GM04504 (cell line): Measurements from ENCODE around the gene COASY.
"Not testable (repeated sequence)": the region's sequence is repeated elsewhere in the genome, so short reads cannot be mapped to it uniquely, and the experiment has no call there.

Source experiments
- DNase-seq: peaks from one replicate; pipeline ENCODE4 v3.0.0-alpha.2; 2012; ENCODE audit warnings: low read depth

The COASY gene

DNA sequence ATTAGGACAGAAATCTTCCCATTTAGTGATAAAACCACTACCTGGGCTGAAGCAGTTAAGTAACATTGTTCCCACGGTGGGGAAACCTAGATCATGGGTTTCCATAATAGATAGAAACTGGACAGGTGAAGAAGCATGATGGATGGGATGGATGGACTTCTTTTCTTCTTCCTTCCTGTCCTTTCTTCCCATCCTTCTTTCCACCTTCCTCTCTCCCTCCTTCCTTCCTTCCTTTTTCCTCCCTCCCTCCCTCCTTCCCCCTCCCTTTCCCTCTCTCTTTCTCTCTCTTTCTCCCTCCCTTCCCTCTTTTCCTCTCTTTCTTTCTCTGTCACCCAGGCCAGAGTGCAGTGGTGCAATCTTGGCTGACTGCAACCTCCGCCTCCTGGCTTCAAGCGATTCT lies 12.5 kb downstream of the COASY start:
- no peak for DNase-seq

DNA sequence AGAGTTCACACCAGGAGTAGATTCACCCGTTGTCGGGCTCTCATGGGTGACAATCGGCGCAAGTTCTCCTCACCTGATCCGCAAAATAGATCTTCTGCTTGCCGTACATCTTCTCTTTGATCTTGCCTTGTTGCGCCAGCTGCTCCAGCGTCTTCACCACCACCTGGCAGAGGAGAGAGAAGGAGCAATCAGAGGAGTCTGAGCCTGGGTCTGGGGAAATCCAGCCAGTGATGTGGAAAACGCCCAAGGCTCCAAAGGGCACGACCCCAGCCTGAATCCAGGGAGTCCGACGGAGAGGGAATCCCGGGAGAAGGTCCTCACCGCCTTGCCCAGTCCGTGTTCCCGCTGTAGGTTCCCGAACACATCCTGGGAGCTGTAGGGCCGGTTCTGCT lies 15.2 kb downstream of the COASY start:
- DNase-seq: no peak

GRCh38 chr17:42577532-42578281 lies 15.8 kb downstream of the COASY start, which contains the start of gene PSMC3IP:
Gene PSMC3IP, minus strand, starts transcription at chr17:42577729. Its CDS starts 43 bp downstream, at chr17:42577686.
- peak; percentile 90 for DNase-seq

GRCh38 chr17:42578282-42578869 lies 16.4 kb downstream of the COASY start:
- DNase-seq: no peak

DNA sequence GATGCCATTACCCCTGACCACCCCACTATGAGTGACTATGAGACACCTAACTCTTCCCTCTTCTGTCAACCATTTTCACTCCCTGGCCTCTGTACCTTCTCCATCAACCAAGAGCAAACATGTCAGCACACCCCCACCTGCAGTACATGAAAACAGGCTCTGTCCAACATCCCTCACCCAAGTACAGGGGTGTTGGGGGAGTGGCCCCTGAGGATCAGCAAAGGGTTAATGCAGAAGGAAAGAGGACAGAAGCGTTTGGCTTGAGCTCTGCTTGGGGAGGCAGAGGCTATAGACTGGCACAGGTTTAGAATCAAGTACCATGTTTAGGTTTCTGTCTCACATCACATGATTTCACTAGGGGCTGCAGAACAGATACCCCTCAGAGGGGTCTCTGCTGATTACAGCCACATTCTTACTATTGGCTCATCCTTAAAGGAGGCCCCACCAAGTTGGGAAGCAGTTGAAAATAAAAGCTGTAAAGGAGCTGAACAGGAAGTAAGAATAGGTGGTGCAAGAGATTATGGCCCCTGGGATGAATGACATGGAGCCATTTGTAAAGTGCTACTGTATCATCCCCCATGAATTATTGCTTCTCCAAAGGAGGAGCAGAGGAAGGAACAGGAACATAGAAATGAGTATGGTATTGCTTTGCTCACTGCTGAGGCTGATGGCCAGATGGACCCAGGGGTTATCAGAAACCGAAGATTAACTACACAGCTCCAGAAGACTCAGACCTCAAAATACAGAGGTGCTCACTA lies 18.0 kb downstream of the COASY start:
- no peak for DNase-seq

DNA sequence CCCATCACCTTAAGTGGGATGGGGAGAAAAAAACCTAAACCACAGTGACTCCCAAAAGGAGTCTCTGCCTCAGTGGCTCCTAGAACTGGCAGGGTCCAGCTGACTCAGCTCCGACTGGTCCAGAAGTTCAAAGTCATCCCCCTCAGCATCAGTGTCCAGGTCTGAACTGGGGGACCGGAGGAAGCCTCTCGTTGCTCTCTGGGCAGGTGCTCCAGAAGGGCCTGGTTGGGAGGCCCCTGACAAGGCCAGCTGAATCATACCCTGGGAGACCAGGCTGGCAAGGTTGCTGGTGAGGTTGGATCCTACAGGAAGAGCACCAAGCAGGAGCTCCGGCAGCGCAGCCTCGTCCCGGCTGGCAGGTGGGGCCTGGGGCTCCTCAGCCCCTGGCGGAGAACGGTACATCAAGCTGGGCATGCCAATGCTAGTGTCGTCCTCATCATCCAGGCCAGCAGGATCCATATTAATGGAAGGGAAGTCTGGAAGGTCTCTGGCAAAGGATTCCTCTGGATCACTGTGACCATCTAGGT lies 19.9 kb downstream of the COASY start:
- no peak for DNase-seq

- no peak for DNase-seq
These were observed 22.9 kb downstream of the COASY start for GRCh38 chr17:42584880-42585279.

- DNase-seq: no peak
These were observed 23.4 kb downstream of the COASY start for GRCh38 chr17:42585353-42585752.

DNA sequence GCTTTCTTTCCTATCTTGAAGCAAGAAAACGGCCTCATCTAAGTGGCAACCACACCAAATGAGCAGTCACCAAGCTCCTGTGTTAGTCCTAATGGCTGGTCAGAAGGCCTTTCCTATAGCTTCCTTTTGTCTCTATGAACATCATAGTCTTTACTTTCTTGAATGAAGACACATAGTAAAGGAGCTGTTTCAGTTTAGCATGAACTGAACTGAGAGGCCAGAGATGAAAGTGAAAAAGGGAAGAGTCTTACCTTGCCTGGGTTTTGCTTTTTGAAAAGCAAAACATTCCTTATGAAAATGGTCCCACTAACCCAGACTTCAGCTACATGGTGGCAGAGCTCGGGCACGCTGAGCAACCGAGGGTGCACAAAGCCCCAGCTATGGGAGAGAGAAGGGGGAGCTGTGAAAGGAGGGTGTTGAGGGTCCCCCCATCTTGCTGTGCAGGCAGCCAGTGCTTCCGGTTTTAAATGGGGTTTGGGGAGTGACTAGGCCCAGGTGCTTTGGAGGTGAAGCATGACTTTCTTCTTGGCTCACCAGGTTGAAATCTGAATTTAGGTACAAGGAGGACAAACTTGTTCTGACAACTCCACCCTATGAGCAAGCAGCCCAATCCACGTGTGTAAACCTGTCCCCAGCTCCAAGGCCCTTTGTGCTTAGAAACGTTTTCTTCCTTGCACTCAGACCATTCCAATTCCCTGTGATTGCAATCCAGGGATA lies 24.7 kb downstream of the COASY start:
- no peak for DNase-seq

- DNase-seq: no peak
These were observed 28.9 kb downstream of the COASY start for GRCh38 chr17:42590886-42591285.

DNA sequence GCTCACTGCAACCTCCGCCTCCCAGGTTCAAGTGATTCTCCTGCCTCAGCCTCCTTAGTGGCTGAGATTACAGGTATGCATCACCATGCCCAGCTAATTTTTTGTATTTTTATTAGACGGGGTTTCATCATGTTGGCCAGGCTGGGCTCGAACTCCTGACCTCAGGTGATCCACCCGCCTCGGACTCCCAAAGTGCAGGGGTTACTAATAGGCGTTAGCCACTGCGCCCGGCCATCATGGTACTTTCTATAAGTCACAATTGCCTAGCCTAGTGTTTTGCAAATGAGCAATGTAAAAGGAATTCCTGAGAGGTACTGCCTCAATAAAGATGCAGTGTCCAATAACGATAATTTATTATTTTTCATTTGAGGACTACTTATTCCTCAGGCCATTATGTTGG lies 29.5 kb downstream of the COASY start:
- DNase-seq: no peak

DNA sequence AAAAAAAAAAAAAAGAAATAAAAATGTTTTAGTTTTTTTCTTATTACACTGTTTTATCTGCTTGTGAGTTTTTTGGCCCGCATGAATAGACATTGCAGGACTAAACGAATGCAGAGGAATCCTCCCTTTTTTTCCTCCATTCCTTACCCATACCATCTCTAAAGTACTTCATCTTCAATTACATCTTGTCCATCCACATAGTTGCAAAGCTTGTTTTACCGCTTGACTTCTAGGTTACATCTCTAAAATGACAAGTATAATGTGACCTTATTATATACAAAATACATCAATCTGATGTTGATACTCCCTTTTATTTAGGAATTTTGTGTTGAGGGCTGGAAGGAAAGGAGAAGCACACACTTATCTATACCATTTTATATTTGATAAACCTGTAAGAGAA lies 34.4 kb downstream of the COASY start:
- no peak for DNase-seq

GRCh38 chr17:42598905-42599304 lies 37.0 kb downstream of the COASY start:
- DNase-seq: no peak

GRCh38 chr17:42603318-42603717 lies 41.4 kb downstream of the COASY start:
- DNase-seq: no peak

DNA sequence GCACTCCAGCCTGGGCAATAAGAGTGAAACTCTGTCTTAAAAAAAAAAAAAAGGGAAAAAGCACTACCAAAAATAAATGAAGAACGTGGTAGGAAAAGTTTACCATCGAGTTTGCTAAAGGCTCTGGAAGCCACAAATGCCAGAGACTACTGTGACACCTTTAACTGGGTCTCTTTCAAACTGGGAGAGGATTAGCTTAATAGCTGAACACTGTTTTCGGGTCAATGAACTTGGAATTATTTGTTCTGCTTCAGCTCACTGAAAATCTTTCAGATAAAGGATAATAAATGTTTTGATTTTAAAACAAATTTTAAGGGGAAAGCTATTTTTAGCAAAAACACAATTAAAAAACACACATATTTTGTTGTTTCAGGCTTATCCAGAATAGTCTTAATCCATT lies 45.8 kb downstream of the COASY start:
- no peak for DNase-seq

- no peak for DNase-seq
These were observed 46.6 kb downstream of the COASY start for GRCh38 chr17:42608305-42609181.

DNA sequence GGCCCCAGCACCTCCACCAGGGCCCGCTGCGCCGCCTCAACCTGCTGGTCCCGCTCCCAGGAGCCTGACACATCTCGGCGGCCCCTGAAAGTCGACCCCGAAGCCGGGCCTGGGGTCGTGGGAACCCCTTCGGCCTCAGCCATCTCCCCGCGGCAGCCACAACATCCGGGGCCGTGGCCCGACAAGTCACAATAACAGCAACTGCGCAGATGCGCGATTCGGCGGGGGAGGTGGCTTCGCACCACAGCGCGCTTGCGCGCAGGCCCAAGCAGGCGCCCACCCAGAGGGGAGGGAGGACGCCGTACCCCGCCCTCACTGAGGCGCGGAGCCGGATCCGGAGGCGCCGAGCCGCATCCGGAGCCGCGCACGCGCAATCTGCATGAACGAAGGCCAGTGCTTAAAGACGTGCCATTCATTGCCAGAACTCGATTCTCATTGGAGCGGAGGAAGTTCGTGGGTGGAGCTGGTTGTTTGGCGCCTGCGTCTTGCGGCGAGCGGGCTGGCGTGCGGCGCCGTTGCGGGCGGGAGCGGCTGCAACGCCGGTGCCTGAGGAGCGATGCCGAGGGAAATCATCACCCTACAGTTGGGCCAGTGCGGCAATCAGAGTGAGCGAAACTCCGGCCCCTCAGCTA lies 47.4 kb downstream of the COASY start, which contains the start of the genes RETREG3 and TUBG1:
TSS of gene RETREG3 (minus strand) at position 193 of the 632 bp plus-strand sequence. CDS start at position 143, 50 bp downstream.
TSS of gene TUBG1 (plus strand) at position 502 of the 632 bp plus-strand sequence. CDS start at position 557, 55 bp downstream.
- DNase-seq: peak; percentile 99

DNA sequence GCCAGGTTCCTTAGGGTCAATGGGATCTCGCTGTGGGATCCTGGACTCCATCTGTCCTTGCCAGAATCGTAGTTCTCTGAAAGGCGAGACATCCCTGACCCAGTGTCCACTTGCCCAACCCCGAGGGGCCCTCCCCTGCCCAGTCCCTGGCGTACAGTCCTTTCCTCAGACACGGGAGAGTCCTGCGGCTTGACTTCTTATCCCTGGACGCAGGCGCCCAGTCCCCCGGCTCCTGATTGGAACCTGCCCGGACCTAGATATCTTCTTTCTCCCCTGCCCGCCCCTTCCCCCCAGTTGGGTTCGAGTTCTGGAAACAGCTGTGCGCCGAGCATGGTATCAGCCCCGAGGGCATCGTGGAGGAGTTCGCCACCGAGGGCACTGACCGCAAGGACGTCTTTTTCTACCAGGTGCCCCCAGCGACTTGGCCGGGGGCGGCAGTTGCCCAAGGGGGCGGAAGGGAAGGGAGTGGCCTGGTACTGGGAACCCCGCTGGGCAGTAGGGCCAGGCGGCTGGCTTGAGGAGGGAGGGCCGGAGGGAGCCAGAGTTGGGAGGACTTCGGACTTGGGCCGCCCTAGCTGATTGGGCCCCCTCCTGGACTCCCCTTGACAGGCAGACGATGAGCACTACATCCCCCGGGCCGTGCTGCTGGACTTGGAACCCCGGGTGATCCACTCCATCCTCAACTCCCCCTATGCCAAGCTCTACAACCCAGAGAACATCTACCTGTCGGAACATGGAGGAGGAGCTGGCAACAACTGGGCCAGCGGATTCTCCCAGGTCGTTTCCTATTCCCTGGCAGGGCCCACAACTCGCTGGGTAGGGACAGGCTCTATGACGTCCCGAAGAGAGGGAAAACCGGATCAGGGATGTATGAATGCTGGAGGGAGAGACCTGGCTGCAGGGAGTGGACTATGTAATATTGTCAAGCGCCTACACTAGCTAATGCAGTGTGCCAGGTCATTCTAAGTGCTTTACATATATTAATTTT lies 48.2 kb downstream of the COASY start:
- not testable (repeated sequence) for DNase-seq

DNA sequence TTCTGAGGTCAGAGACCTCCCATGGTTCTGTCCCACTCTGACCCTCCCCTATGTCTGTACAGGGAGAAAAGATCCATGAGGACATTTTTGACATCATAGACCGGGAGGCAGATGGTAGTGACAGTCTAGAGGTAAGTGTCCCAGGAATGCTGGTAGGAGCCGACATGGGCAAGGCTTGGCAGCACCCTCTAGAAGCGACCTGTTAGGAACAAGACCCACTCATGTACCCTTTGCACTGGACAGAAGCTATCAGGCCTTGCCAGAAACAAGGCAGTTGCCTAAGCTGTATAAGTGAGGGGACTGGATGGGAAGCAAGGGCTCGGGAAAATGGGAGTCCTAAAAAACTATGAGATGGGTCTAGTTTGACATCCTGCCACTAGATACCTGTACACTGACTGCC lies 50.1 kb downstream of the COASY start:
- no peak for DNase-seq
